ENCODE measurements around the gene RNF181.
"Not testable (repeated sequence)": the region's sequence is repeated elsewhere in the genome, so short reads cannot be mapped to it uniquely, and the experiment has no call there.

DNA sequence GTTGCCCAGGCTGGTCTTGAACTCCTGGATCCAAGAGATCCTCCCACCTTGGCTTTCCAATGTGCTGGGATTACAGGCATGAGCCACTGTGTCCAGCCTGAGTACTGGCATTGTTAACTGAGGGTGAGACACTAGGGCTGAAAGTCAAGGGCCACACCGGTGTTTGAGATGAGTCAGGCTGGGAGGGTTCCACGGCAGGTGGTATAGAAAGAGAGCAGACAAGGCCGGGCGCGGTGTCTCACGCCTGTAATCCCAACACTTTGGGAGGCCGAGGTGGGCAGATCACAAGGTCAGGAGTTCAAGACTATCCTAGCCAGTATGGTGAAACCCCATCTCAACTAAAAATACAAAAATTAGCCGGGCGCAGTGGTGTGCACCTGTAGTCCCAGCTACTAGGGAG lies 3.2 kb upstream of the RNF181 start:
- TF ChIP-seq, protein P1, sequence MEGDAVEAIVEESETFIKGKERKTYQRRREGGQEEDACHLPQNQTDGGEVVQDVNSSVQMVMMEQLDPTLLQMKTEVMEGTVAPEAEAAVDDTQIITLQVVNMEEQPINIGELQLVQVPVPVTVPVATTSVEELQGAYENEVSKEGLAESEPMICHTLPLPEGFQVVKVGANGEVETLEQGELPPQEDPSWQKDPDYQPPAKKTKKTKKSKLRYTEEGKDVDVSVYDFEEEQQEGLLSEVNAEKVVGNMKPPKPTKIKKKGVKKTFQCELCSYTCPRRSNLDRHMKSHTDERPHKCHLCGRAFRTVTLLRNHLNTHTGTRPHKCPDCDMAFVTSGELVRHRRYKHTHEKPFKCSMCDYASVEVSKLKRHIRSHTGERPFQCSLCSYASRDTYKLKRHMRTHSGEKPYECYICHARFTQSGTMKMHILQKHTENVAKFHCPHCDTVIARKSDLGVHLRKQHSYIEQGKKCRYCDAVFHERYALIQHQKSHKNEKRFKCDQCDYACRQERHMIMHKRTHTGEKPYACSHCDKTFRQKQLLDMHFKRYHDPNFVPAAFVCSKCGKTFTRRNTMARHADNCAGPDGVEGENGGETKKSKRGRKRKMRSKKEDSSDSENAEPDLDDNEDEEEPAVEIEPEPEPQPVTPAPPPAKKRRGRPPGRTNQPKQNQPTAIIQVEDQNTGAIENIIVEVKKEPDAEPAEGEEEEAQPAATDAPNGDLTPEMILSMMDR (IDR thresholded peaks at IDR 0.05), result not testable (repeated sequence)
- not testable (repeated sequence) for TF ChIP-seq TCF7L2 (IDR thresholded peaks at IDR 0.05; ENCODE audit: low read depth, low read length)

All from Panc1 (cell line).